ENCODE results near the gene FBXO28.
A peak's percentile ranks its signal among the peaks of the same experiment; 100 is the strongest.

Gene FBXO28

GRCh38 chr1:224095867-224096266, 18.0 kb upstream of the FBXO28 start:
- no peak for DNase-seq

- DNase-seq: no peak
Observed at GRCh38 chr1:224096773-224097172, 17.1 kb upstream of the FBXO28 start.

GRCh38 chr1:224098007-224098406, 15.9 kb upstream of the FBXO28 start:
- DNase-seq: no peak

- DNase-seq: peak; percentile 38
Observed at GRCh38 chr1:224106568-224107281, 7.2 kb upstream of the FBXO28 start.

DNA sequence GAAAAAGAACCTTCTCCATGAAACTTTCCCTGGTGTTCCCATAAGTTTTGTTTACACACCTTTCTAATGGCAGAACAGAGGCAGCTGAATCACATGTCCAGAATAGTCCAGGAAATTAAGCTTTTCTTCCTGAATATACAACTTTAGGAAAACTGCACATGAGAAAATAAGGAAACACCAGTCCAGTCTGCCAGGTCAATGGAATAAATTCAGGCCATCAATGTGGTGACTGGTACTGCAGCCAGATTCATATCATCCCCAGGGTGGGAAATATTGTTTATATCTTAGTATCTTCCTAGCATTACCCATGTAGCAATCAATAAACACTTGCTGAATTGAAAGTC, 6.7 kb upstream of the FBXO28 start:
- no peak for DNase-seq

GRCh38 chr1:224108991-224109390, 4.9 kb upstream of the FBXO28 start:
- no peak for DNase-seq

DNA sequence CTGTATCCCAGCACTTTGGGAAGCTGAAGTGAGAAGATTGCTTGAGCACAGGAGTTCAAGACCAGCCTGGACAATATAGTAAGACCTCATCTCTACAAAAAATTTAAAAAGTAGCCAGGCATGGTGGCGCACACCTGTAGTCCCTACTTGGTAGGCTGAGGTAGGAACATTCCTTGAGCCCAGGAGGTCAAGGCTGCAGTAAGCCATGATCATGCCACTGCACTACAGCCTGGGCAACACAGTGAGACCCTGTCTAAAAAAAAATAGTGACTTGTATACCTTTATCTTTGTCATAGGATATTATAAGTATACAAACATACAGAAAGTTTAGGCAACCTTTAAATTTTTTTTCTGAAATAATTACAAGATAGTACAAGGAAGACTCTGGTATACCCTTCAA, 3.9 kb upstream of the FBXO28 start:
- no peak for DNase-seq

- DNase-seq: no peak
Observed at GRCh38 chr1:224113005-224113404, 906 bp upstream of the FBXO28 start.

- no peak for DNase-seq
Observed at GRCh38 chr1:224113545-224113917, 380 bp upstream of the FBXO28 start.

- no peak for DNase-seq
Observed at GRCh38 chr1:224114787-224115175, 870 bp downstream of the FBXO28 start.

DNA sequence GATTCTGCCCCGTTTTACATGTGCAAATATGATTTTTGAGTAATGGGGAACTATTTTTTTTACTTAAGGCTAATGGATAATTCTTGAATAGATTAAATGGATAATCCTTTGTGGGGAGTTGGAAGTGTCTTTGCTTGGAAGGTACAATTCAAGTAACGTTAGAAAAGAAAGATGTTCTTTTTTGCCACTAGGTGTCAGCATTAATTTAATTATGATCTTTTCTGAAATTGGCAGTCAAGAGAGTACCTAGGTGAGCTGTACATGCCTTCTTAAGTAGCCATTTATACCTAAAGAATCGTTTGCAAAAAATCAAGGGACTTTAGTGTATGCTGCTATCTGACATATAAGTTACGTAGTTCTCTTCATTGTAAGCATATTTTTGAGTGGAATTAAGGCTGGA, 2.2 kb downstream of the FBXO28 start:
- peak; percentile 49 for DNase-seq

GRCh38 chr1:224118688-224119087, 4.8 kb downstream of the FBXO28 start:
- no peak for DNase-seq

DNA sequence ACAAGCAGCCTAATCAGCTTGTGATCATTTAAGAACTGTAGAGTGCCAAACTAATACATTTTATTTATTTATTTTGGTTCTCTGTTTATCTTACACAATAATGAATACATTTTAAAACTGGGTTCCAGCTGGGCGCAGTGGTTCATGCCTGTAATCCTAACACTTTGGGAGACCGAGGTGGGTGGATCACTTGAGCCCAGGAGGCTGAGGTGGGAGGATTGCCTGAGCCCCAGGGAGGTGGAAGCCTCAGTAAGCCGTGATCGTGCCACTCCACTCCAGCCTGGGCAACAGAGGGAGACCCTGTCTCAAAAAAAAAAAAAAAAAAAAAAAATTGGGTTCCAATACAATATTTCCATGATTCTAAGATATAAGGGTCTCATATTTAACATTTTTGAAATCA, 9.2 kb downstream of the FBXO28 start:
- no peak for DNase-seq

GRCh38 chr1:224124220-224124619, 10.3 kb downstream of the FBXO28 start:
- DNase-seq: peak; percentile 44

DNA sequence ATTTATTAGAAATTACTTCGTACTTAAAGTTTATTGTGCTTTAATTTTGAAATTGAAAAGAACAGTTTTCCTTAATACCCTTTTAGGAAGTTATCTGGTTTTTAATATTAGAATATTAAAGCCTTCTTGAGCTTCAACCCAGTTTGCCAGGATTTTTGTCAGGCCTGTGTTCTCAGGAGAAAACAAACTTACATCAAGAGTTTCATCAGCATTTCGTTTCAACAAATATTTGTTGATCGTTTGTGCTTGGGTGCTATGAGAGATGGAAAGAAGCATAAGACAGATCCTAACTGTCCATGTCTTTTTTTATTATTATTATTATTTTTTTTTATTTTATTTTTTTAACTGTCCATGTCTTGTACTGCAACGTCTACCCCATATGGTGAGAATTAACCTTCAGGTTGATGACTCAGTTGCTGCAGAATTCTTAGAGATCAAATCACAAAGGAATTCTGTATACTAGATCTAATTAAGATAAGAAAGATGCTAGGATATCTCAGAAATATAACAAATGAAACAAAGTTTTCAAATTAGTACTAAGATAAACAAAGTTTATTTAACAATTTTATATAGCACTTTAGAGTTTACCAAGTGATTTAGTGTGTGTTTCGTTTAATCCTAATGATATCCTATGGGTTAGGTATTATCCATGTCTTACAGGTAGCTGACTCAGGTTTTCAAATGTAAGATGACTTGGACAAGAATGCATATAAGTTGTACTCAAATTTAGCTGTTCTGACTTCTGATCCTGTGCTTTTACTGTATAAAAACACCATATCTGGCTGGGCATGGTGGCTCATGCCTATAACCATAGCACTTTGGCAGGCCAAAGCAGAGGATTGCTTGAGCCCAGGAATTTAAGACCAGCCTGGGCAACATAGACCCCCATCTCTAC, 14.3 kb downstream of the FBXO28 start:
- peak; percentile 47 for DNase-seq

- no peak for DNase-seq
Observed at GRCh38 chr1:224131253-224131652, 17.3 kb downstream of the FBXO28 start.

GRCh38 chr1:224132901-224133300, 19.0 kb downstream of the FBXO28 start:
- no peak for DNase-seq

DNA sequence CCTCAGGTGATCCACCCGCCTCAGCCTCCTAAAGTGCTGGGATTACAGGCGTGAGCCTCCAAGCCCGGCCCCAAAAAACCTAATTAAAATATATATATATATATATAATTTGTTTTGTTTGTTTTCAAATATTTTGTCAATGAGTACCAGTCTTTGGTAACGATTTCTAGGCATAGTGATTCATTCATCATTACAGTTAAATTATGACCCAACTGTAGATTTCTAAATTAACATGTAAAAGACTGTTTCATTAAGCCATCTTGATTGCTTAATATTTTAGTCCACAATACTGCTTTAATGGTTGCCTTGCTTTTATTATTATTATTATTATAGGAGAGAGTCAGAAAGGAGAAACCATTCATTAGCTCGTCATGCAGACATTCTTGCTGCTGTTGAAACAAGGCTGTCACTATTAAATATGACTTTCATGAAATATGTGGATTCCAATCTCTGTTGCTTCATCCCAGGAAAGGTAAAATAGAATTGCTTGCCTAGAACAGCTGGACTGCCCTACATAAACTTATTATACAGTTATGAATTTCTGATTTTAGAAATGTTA, 19.9 kb downstream of the FBXO28 start:
- no peak for DNase-seq

GRCh38 chr1:224137518-224137917, 23.6 kb downstream of the FBXO28 start:
- DNase-seq: no peak

DNA sequence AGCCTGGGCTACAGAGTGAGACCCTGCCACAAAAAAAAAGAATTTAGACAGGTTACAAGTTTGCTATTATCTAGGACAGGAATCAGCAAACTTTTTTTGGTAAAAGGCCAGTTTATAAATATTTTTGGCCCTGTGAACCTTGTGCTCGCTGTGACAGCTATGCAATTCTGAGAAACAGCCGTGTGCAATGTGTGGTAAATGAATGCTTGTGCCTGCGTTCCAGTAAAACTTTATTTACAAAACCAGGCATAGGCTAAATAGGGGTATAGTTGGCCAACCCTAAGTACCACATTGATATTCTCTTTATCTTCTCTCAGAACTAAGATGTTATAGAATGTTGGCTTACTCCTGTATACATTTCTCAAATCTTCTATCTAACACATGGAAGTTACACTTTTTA, 24.3 kb downstream of the FBXO28 start:
- DNase-seq: no peak

DNA sequence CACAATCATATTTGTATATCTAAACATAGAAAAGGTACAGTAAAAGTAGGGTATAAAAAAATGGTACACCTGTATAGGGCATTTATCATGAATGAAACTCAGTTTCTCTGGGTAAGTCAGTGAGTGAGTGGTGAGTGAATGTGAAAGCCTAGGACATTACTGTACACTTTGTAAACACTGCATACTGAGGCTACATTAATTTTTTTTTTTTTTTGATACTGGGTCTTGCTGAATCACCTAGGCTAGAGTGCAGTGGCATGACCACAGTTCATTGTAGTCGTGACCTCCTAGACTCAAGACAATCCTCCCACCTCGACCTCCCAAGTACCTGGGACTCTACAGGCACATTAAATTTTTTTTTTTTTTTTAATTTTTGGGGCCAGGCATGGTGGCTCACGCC, 27.8 kb downstream of the FBXO28 start:
- DNase-seq: no peak

DNA sequence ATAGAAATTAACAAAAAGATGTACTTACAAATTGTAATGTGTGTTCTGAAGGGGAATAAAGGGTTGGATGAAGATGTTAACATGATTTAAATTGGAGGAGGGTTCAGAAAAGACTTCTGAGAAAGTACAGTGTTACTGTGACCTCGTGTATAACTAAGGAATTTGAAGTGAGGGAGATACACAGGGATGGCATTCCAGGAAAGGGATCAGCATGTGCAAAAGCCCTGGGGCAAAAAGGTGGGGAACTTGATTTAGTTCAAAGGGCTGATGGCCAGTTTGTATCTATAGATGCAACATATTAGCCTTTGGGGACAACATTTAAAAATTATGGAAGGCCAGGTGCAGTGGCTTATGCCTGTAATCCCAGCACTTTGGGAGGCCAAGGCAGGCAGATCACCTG, 35.8 kb downstream of the FBXO28 start:
- DNase-seq: no peak

DNA sequence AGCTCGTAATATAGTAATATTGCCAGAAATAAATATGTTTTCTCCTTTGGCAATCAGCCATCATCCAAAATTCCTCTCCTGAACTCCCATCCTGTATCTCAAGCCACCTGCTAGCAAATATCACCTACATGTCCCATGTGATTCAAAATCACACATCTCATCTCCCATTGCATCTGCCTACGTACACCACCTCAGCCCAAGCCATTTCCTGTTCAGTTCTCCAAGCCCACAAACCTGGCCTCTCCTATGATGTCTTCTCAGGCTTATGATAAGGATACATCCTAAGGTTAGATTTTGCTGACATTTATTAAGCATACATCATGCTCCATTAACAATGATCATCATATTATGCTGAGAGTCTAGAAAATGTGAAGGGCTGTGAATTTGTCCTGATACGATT, 37.2 kb downstream of the FBXO28 start:
- DNase-seq: no peak

- DNase-seq: no peak
Observed at GRCh38 chr1:224157316-224157715, 43.4 kb downstream of the FBXO28 start.

Data from fibroblast of skin of scalp (primary cell).